ENCODE measurements around the gene DOCK7.
"Not testable (repeated sequence)": the region's sequence is repeated elsewhere in the genome, so short reads cannot be mapped to it uniquely, and the experiment has no call there.

The DOCK7 gene

GRCh38 chr1:62613890-62614289, 74.3 kb downstream of the DOCK7 start:
- DNase-seq (ENCODE audit: low read depth in 1 of 2, low spot score in 1 of 2): no peak

DNA sequence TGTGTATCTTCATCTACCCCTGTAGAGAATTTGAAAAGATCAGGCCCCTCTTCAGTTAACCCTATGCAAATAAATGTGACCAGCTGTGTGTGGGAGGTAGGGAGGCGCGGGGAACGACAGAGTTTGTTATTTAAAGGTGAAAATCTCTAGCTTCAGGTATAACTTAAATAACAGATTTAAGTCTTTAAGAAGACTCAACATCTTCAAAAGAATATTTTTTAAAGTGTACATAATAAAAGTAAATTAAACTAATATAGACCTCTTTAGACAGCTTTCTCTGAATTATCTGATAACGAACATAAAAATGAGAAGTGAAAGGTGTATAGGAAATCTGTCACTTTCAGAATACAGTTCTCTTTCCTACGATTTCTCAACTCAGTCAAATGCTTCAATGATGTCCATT, 74.9 kb downstream of the DOCK7 start:
- no peak for DNase-seq (ENCODE audit: low read depth in 1 of 2, low spot score in 1 of 2)

- no peak for DNase-seq (ENCODE audit: low read depth in 1 of 2, low spot score in 1 of 2)
These were observed 75.4 kb downstream of the DOCK7 start for GRCh38 chr1:62612770-62613169.

DNA sequence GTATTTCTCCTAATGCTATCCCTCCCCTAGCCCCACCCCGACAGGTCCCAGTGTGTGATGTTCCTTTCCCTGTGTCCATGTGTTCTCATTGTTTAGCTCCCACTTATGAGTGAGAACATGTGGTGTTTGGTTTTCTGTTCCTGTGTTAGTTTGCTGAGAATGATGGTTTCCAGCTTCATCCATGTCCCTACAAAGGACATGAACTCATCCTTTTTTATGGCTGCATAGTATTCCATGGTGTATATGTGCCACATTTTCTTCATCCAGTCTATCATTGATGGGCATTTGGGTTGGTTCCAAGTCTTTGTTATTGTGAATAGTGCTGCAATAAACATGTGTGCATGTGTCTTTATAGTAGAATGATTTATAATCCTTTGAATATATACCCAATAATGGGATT, 77.6 kb downstream of the DOCK7 start:
- not testable (repeated sequence) for DNase-seq (ENCODE audit: low read depth in 1 of 2, low spot score in 1 of 2)

- DNase-seq (ENCODE audit: low read depth in 1 of 2, low spot score in 1 of 2): no peak
These were observed 79.3 kb downstream of the DOCK7 start for GRCh38 chr1:62608905-62609304.

DNA sequence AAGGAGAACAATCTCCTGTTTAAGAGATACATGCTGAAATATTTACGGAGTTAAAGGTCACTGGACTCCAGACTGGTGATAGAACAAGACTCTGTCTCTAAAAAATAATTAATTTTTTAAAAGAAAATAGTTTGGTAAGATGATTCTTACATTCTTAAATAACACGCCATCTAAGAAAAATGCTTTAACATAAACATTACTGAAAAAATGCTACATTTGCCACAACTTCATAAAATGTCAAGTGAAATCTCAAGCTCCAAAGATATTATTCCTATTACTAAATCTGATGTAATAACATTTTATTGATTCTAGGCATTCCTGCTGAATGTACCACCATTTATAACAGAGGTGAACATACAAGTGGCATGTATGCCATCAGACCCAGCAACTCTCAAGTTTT, 86.7 kb downstream of the DOCK7 start:
- DNase-seq (ENCODE audit: low read depth in 1 of 2, low spot score in 1 of 2): no peak

GRCh38 chr1:62599044-62599443, 89.1 kb downstream of the DOCK7 start:
- no peak for DNase-seq (ENCODE audit: low read depth in 1 of 2, low spot score in 1 of 2)

DNA sequence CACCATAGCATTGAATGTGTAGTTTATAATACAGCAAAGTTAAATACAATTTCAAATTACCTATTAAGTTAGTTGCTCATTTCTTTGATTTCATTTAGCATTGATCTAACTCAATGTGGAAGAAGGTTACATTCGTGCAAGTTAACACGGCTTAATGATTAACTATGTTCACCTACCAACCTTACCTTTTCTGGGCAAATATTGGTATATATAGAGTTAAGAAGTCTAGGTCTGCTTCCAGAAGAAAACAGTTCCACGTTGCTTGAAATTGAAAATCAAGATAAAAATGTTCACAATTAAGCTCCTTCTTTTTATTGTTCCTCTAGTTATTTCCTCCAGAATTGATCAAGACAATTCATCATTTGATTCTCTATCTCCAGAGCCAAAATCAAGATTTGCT, 90.9 kb downstream of the DOCK7 start, which contains the start of gene ANGPTL3:
TSS of gene ANGPTL3 (plus strand) at position 240 of the 400 bp plus-strand sequence. CDS start at position 287, 47 bp downstream.
- DNase-seq (ENCODE audit: low read depth in 1 of 2, low spot score in 1 of 2): no peak

DNA sequence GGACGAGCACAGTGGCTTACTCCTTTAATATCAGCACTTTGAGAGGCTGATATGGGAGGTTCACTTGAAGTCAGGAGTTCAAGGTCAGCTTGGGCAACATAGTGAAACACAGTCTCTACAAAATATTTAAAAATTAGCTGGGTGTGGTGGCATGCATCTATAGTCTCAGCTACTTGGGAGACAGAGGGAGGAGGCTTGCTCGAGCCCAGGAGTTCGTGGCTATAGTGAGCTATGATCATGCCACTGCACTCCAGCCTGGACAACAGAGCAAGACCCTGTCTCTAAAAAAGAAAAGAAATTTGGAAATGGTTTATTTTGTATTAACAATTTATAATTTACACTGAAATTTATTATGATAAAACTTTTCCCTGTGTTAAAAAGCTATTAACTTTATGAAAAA, 92.5 kb downstream of the DOCK7 start:
- DNase-seq (ENCODE audit: low read depth in 1 of 2, low spot score in 1 of 2): no peak

DNA sequence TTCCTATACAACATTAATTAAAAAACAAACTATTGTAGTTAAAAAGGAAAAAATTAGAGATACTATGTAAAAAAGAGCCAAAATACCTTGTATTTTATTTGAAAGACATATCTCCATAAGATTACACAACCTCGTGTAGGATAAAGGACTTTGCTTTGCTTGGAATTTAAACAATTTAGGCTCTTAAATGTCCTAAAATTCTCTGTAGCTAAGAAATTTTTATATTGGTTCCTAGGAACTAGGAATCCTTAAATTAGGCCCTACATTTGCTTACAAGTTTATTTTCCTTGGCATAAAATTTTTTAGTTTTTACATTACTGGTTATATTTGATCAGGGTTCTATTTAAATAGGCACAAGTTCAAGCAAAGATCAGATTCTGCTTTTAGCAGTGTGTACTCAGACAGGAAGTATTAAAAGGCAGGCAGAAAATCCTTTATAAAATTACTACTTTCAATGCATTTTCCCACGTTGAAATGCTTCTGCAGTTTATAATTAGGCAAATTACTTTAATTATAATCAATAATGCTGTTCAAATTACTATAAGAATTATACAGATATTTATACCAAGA, 94.3 kb downstream of the DOCK7 start:
- no peak for DNase-seq (ENCODE audit: low read depth in 1 of 2, low spot score in 1 of 2)

- DNase-seq (ENCODE audit: low read depth in 1 of 2, low spot score in 1 of 2): no peak
These were observed 97.2 kb downstream of the DOCK7 start for GRCh38 chr1:62590970-62591368.

GRCh38 chr1:62590255-62590969, 97.8 kb downstream of the DOCK7 start:
- no peak for DNase-seq (ENCODE audit: low read depth in 1 of 2, low spot score in 1 of 2)

- DNase-seq (ENCODE audit: low read depth in 1 of 2, low spot score in 1 of 2): no peak
These were observed 98.9 kb downstream of the DOCK7 start for GRCh38 chr1:62589321-62589720.

- no peak for DNase-seq (ENCODE audit: low read depth in 1 of 2, low spot score in 1 of 2)
These were observed 100.2 kb downstream of the DOCK7 start for GRCh38 chr1:62588000-62588399.

DNA sequence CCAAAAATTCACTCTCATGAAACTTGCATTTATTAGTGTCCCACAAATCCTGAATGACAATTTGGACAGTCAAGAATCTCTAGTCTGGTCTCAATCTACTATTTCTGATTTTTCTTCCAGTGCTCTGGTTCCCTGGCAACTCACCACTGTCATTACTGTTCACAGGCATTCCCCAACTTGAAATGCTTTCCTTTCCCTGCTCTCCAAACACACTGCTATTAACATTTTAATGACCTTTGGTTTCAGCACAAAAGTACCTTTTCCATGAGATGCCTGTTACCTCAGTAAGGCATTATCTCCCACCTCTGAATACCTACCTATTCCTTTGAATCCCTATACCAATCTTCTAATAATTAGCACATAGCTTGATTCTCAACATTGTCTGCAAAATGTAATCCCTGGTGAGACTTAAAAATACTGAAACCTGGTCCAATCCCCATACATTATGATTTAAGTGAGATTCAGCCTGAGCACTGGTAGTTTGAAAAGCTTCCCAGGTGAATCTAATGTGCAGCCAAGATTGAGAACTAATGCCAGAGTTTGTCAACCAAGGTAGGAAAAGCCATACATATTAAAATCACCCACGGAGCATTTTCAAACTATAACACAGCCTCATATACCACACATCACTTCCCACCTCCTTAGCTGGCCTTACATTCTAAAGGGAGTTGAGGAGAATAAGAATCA, 102.6 kb downstream of the DOCK7 start:
- DNase-seq (ENCODE audit: low read depth in 1 of 2, low spot score in 1 of 2): no peak

DNA sequence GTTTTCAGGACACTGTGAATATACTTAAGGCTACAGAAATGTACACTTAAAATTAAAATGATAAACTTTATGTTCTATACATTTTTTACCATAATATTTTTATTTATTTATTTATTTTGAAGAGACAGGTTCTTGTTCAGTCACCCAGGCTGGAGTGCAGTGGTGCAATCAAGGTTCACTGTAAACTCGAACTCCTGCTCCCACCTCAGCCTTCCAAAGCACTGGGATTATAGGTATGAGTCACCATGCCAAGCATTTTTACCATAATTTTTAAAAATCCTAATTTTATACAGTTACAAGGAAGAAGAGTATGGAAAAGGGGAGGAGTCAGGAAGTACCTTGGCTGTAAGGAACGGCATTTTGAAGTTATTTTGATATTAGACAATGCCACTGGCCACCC, 114.5 kb downstream of the DOCK7 start:
- no peak for DNase-seq (ENCODE audit: low read depth in 1 of 2, low spot score in 1 of 2)

- DNase-seq (ENCODE audit: low read depth in 1 of 2, low spot score in 1 of 2): no peak
These were observed 115.7 kb downstream of the DOCK7 start for GRCh38 chr1:62572476-62572875.

- DNase-seq (ENCODE audit: low read depth in 1 of 2, low spot score in 1 of 2): not testable (repeated sequence)
These were observed 116.7 kb downstream of the DOCK7 start for GRCh38 chr1:62571517-62571916.

- not testable (repeated sequence) for DNase-seq (ENCODE audit: low read depth in 1 of 2, low spot score in 1 of 2)
These were observed 120.3 kb downstream of the DOCK7 start for GRCh38 chr1:62567926-62568325.

- not testable (repeated sequence) for DNase-seq (ENCODE audit: low read depth in 1 of 2, low spot score in 1 of 2)
These were observed 121.0 kb downstream of the DOCK7 start for GRCh38 chr1:62567182-62567581.

DNA sequence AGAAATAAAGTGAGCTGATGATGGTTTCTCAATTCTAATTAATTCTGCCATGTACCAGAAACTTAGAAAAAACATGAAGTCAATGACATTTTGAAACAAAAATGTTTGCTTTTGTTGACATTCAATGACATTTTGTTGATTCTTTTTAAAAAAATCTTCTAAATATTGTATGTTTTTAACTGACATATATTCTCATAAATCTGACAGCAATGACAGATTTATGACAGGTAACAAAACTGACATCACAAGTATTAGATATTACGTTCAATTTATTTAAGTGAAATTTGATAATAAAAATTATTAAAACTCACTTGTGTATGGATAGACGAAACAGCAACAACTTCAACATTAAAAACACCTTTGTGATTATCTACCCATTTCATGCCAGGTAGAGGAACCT, 126.9 kb downstream of the DOCK7 start:
- DNase-seq (ENCODE audit: low read depth in 1 of 2, low spot score in 1 of 2): no peak

- DNase-seq (ENCODE audit: low read depth in 1 of 2, low spot score in 1 of 2): no peak
These were observed 143.6 kb downstream of the DOCK7 start for GRCh38 chr1:62544570-62544969.

Measured in stimulated activated CD4-positive, alpha-beta T cell treated with anti-CD3 and anti-CD28 coated beads, Interleukin-15, amount 100 ng/mL, for 1 hour (primary cell).